Measurements from ENCODE around the gene TMEM86A.
"Not testable (repeated sequence)": the region's sequence is repeated elsewhere in the genome, so short reads cannot be mapped to it uniquely, and the experiment has no call there.

Gene TMEM86A

GRCh38 chr11:18698341-18699268 is at the start of gene TMEM86A:
Gene TMEM86A (plus strand): TSS chr11:18698779. CDS start chr11:18698887, 108 bp downstream.
- peak; percentile 90 for DNase-seq

GRCh38 chr11:18650353-18650752 is 48.2 kb upstream of the TMEM86A start:
- DNase-seq, result no peak

GRCh38 chr11:18650859-18651557 is 47.6 kb upstream of the TMEM86A start:
- no peak for DNase-seq

GRCh38 chr11:18657673-18658072 is 40.9 kb upstream of the TMEM86A start:
- no peak for DNase-seq

GRCh38 chr11:18665353-18665872 is 33.2 kb upstream of the TMEM86A start:
- DNase-seq, result not testable (repeated sequence)

- DNase-seq, result no peak
These were observed 30.4 kb upstream of the TMEM86A start for GRCh38 chr11:18668131-18668530.

GRCh38 chr11:18669219-18669596 is 29.4 kb upstream of the TMEM86A start:
- DNase-seq, result no peak

GRCh38 chr11:18669711-18670110 is 28.9 kb upstream of the TMEM86A start:
- no peak for DNase-seq

GRCh38 chr11:18671246-18671645 is 27.3 kb upstream of the TMEM86A start:
- DNase-seq, result no peak

GRCh38 chr11:18672209-18672608 is 26.4 kb upstream of the TMEM86A start:
- not testable (repeated sequence) for DNase-seq

- no peak for DNase-seq
These were observed 21.8 kb upstream of the TMEM86A start for GRCh38 chr11:18676803-18677202.

- DNase-seq, result no peak
These were observed 21.0 kb upstream of the TMEM86A start for GRCh38 chr11:18677560-18677959.

GRCh38 chr11:18681949-18682348 is 16.6 kb upstream of the TMEM86A start:
- DNase-seq, result not testable (repeated sequence)

GRCh38 chr11:18682466-18682865 is 16.1 kb upstream of the TMEM86A start:
- no peak for DNase-seq

GRCh38 chr11:18684267-18684666 is 14.3 kb upstream of the TMEM86A start:
- no peak for DNase-seq

GRCh38 chr11:18691467-18692140 is 7.0 kb upstream of the TMEM86A start:
- not testable (repeated sequence) for DNase-seq

- DNase-seq, result no peak
These were observed 5.4 kb upstream of the TMEM86A start for GRCh38 chr11:18692941-18693760.

- no peak for DNase-seq
These were observed 1.8 kb upstream of the TMEM86A start for GRCh38 chr11:18696638-18697225.

GRCh38 chr11:18697576-18697975 is 1.0 kb upstream of the TMEM86A start:
- no peak for DNase-seq

- no peak for DNase-seq
These were observed 654 bp downstream of the TMEM86A start for GRCh38 chr11:18699269-18699596.

- no peak for DNase-seq
These were observed 1.3 kb downstream of the TMEM86A start for GRCh38 chr11:18699848-18700261.

- DNase-seq, result no peak
These were observed 1.8 kb downstream of the TMEM86A start for GRCh38 chr11:18700375-18700774.
